Neural crest cell (in vitro differentiated cells): ENCODE measurements around the gene OR52E6. TPM values are rescaled to one million over a fixed set of nuclear protein-coding genes. Genes with fewer than 3 reads are reported as not detected.

Experiments
- DNase-seq: peaks from one replicate; pipeline ENCODE4 v3.0.0; 2021; ENCODE audit warnings: low read depth, mixed read lengths, low spot score
- H3K27ac Mint-ChIP-seq: one replicate; pipeline ENCODE4 v1.8.0; 2021; ENCODE audit warnings: mild to moderate bottlenecking, mixed read lengths; ENCODE audit not compliant: unreplicated experiment
- H3K27me3 Mint-ChIP-seq: 2 replicates; pipeline ENCODE4 v1.8.0; 2021; ENCODE audit warnings: low read depth, mild to moderate bottlenecking, mixed read lengths
- H3K36me3 Mint-ChIP-seq: 2 replicates; pipeline ENCODE4 v1.8.0; 2021; ENCODE audit warnings: low read depth, mild to moderate bottlenecking, mixed read lengths
- H3K4me1 Mint-ChIP-seq: 2 replicates; pipeline ENCODE4 v1.8.0; 2021; ENCODE audit warnings: mixed read lengths
- H3K4me3 Mint-ChIP-seq: one replicate; pipeline ENCODE4 v1.8.0; 2021; ENCODE audit warnings: mild to moderate bottlenecking, mixed read lengths
- H3K9me3 Mint-ChIP-seq: 2 replicates; pipeline ENCODE4 v1.8.0; 2021; ENCODE audit warnings: mixed read lengths
- total RNA-seq: library from RNA; stranded (reverse); gene quantifications from 2 replicates; pipeline ENCODE4 v1.2.1, GENCODE V29; 2021
- TF ChIP-seq, protein P1 (sequence below): fragments of 200-600 bp; sonication (generic); conservative IDR thresholded peaks from 2 replicates; pipeline ENCODE4 v1.5.0; 2021; ENCODE audit warnings: antibody characterized with exemption, mild to moderate bottlenecking

The OR52E6 gene
- total RNA-seq, 1 donor from 2014 or later = not detected

DNA sequence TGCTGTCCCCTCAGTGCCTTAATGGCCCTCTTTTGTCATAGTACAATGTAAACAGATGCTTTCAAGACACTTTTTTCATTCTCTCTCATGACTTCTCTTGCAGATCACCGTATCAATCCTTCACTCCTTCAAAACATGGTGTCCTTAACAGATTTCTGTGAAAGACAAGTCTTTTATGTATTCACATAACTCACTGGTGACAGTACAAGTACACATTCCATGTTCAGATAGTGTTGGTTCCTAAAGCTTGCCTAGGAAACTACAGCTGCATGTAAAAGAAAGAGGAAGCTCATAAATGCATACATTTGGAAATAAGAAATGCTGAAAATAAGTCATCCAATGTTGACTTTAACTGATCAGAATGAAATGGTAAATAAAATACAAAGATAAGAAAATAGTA is 5.0 kb upstream of the OR52E6 start:
- H3K27ac Mint-ChIP-seq = no peak overlapping the region
- H3K27me3 Mint-ChIP-seq = peaks cover 5% of the 10 kb centered on the region
- H3K4me3 Mint-ChIP-seq = no peak overlapping the region

DNA sequence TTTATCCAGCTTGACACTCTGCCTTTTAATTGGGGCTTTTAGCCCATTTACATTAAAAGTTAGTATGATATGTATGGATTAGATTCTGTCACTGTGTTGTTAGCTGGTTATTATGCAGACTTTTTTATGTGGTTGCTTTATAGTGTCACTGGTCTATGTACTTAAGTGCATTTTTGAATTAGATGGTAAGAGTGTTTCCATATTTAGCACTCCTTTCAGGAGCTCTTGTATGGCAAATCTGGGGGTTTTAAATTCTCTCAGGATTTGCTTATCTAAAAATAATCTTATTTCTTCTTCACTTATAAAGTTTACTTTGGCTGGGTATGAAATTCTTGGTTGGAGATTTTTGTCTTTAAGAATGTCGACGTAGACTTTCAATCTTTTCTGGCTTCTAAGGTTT is 4.0 kb downstream of the OR52E6 start:
- Mint-ChIP-seq H3K27ac (no peak overlapping the region), H3K4me1 (no peaks in the 10 kb centered on the region), H3K4me3 (no peak overlapping the region), H3K36me3 (no peaks in the 10 kb centered on the region), H3K9me3 (peaks cover 2% of the 10 kb centered on the region), H3K27me3 (peaks cover 6% of the 10 kb centered on the region)
- TF ChIP-seq, protein P1, sequence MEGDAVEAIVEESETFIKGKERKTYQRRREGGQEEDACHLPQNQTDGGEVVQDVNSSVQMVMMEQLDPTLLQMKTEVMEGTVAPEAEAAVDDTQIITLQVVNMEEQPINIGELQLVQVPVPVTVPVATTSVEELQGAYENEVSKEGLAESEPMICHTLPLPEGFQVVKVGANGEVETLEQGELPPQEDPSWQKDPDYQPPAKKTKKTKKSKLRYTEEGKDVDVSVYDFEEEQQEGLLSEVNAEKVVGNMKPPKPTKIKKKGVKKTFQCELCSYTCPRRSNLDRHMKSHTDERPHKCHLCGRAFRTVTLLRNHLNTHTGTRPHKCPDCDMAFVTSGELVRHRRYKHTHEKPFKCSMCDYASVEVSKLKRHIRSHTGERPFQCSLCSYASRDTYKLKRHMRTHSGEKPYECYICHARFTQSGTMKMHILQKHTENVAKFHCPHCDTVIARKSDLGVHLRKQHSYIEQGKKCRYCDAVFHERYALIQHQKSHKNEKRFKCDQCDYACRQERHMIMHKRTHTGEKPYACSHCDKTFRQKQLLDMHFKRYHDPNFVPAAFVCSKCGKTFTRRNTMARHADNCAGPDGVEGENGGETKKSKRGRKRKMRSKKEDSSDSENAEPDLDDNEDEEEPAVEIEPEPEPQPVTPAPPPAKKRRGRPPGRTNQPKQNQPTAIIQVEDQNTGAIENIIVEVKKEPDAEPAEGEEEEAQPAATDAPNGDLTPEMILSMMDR = no peak
- no peak for DNase-seq

More for the DNA sequence above, 5.0 kb upstream of the OR52E6 start:
- H3K36me3 Mint-ChIP-seq = no peaks in the 10 kb centered on the region
- no peaks in the 10 kb centered on the region for H3K4me1 Mint-ChIP-seq
- TF ChIP-seq, protein P1 = no peak
- H3K9me3 Mint-ChIP-seq = no peaks in the 10 kb centered on the region
- no peak for DNase-seq

DNA sequence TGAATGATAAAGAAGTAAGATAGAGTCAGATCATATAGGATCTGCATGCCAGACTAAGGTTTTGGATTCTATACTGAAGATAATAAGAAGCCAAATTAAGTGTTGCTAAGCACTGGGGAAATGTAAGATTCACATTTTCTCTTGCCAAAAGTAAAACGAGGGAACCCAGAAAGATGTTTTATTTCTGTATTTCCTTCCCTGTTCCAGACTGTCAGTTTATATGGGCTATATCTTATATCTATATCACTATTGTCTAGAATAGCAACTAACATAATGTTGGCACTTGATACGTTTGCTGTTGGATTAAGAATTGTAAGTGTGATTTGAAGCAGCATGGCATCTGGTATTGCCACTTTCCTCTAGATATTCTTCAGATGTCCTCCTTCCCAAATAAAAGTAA is 8.3 kb downstream of the OR52E6 start:
- no peak for DNase-seq
- Mint-ChIP-seq H3K4me3 (no peak overlapping the region), H3K27ac (no peak overlapping the region), H3K27me3 (peaks cover 2% of the 10 kb centered on the region), H3K36me3 (no peaks in the 10 kb centered on the region), H3K9me3 (peaks cover 2% of the 10 kb centered on the region), H3K4me1 (no peaks in the 10 kb centered on the region)
- TF ChIP-seq, protein P1 = no peak

DNA sequence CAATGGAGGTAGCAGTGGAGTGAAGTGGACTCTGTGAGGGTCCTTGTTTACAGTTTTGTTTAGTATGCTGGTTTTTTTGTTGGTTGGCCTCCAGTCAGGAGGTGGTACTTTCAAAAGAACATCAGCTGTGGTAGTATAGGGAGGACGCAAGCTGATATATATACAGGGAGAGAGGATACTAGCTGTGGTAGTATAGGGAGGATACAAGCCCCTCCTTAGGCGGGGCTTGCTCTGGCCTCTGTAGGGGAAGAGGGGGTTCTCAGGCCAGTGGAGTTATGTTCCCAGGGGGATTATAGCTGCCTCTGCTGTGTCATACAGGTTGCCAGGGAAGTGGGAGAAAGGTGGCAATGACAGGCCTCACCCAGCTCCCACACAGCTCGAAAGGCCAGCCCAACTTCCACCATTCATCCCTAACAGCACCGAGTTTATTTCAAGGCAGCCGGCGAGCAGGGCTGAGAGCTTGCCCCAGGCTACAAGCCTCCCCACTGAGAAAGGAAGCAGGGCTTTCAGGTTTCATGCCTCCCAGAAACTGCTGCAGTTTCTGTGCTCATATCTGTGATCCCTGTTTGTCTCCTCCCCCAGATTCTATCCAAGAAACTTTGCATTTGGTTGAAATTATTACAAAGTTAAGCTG is 10.4 kb downstream of the OR52E6 start:
- H3K9me3 Mint-ChIP-seq = peaks cover 2% of the 10 kb centered on the region
- no peak for DNase-seq
- TF ChIP-seq, protein P1 = no peak
- H3K27me3 Mint-ChIP-seq = no peaks in the 10 kb centered on the region
- H3K36me3 Mint-ChIP-seq = no peaks in the 10 kb centered on the region
- no peak overlapping the region for H3K27ac Mint-ChIP-seq
- no peak overlapping the region for H3K4me3 Mint-ChIP-seq
- no peaks in the 10 kb centered on the region for H3K4me1 Mint-ChIP-seq

DNA sequence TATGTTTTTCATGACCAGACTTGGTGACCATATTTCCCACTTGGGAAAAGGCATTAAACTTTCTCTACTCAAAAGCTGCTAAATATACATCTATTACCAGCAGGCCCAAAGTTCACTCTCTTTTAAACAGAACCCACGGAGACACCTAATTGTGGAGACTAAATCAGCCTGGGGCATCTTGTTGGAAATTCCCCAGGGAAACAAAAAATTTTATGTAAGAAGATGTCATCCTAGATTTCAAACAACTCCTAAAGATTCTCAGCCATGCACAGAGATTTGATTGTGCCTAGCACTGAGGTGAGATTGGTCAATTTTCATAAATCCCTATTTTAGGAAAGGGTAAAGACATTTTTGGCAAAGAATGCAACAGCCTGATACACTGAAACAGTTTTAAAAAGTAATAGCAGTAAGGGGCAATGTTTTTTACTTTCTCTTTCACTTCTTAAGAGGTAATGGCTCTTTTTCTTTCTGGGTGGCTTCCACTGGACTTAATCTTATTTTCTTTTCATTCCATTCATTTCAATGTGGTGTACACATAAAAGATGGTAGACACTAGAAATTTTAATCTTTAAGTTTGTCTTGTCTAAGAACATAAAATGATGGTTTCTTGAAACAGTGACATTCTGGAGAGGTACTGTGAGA is 23.3 kb downstream of the OR52E6 start:
- Mint-ChIP-seq H3K27me3 (no peaks in the 10 kb centered on the region), H3K4me3 (no peak overlapping the region), H3K9me3 (no peaks in the 10 kb centered on the region), H3K36me3 (no peaks in the 10 kb centered on the region), H3K4me1 (no peaks in the 10 kb centered on the region), H3K27ac (no peak overlapping the region)
- DNase-seq = no peak
- TF ChIP-seq, protein P1 = no peak
